NCI-H2029 (cell line): ENCODE results near the gene SMARCB1.
A peak's percentile ranks its signal among the peaks of the same experiment; 100 is the strongest.

ENCODE experiments used
- DNase-seq: peaks from one replicate; lab custom pipeline; 2025; lab: John Stamatoyannopoulos, UW

Gene SMARCB1

GRCh38 chr22:23780146-23780748 lies 6.5 kb upstream of the SMARCB1 start:
- DNase-seq, result no peak

DNA sequence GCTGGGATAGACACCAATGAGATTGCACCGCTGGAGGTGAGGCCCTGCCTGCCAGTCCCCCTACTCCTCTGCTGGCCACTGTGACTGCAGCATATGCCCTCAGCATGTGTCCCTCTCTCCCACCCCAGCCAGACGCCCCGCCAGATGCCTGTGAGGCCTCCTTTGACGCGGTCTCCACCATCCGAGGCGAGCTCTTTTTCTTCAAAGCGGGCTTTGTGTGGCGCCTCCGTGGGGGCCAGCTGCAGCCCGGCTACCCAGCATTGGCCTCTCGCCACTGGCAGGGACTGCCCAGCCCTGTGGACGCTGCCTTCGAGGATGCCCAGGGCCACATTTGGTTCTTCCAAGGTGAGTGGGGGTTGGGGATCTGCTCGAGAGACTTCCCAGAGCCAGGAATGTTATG lies 5.7 kb upstream of the SMARCB1 start:
- no peak for DNase-seq

DNA sequence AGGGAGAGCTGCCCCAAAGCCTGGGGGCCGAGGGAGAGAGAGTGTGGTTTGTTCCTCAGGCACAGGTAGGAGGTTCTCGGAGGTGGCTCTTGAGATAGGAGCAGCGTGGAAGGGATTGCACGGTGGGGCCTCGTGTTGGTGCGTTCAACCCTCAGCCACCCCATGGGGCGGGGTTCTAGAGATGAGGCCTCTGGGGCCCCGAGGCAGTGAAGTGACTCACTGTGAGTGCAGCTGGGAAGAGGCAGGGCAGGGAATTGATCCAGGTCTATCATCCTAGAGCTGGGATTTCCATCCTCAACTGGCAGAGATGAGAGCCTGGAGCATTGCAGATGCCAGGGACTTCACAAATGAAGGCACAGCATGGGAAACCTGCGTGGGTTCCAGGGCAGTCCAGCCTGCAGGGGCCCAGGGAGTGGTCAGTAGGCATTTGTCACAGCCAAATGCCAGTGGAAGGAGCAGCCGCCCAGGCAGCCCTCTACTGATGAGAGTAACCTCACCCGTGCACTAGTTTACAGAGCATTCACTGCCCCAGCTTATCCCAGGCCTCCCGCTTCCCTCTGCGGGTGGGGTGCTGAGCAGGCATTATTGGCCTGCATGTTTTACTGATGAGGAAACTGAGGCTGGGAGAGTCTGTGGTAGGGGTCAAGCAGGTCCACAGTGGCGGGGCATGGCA lies 5.1 kb upstream of the SMARCB1 start:
- no peak for DNase-seq

- no peak for DNase-seq
Measured at GRCh38 chr22:23782252-23782651, 4.5 kb upstream of the SMARCB1 start.

DNA sequence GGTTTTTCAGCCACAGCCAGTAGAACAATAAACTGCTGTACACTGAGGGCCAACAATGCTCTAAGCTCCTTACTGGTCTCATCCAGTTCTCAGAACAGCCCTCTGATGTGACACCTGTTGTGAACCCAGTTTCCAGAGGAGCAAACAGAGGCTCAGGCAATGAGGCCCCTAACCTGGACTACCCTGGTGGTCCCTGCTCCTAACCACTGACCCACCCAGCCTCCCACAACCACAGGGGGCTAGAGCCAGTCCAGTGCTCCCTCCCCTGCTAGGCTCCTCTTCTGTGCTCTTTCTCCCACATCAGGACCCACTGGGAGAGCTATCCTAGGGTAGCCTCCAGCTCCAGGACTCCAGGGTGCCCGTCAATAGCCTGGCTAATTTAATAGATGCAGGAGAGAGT lies 4.1 kb upstream of the SMARCB1 start:
- DNase-seq, result no peak

GRCh38 chr22:23783265-23784150 lies 3.3 kb upstream of the SMARCB1 start:
- no peak for DNase-seq

DNA sequence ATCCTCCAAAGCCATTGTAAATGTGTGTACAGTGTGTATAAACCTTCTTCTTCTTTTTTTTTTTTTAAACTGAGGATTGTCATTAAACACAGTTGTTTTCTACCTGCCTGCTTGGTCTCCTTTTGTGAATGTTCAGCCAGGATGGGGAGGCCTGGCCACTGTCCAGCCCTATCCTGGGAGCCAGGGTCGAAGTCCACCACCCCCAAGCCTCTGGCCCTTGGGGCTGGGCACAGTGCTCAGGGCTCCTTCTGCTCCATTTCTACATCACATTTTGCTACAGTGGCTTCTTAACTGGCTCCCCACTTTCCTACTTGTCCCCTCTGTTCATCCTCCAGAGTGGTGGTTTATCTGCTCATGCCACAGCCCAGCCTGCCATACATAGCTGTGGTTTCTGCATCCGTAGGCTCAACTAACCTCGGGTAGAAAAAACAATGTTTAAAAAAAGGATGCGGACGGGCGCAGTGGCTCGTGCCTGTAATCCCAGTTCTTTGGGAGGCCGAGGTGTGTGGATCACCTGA lies 2.5 kb upstream of the SMARCB1 start:
- no peak for DNase-seq

- peak; percentile 9 for DNase-seq
Measured at GRCh38 chr22:23786261-23786710, 480 bp upstream of the SMARCB1 start.

GRCh38 chr22:23787600-23787896 lies 782 bp downstream of the SMARCB1 start:
- no peak for DNase-seq

DNA sequence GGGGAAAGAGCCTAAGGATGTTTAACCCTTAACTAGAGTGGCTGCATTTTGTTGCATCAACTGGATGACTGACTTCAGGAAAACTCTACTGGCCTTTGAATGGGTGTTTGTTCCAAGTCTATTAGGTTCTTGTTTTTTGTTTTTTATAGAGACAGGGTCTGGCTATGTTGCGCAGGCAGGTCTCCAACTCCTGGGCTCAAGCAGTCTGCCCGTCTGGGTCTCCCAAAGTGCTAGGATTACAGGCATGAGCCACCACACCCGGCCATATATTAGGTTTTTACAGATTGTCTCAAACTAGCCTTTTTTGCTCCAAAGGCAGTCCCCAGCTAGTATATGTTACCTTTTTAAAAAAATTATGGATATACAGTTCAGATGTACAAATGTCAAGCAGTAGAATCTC lies 1.1 kb downstream of the SMARCB1 start:
- DNase-seq, result no peak

DNA sequence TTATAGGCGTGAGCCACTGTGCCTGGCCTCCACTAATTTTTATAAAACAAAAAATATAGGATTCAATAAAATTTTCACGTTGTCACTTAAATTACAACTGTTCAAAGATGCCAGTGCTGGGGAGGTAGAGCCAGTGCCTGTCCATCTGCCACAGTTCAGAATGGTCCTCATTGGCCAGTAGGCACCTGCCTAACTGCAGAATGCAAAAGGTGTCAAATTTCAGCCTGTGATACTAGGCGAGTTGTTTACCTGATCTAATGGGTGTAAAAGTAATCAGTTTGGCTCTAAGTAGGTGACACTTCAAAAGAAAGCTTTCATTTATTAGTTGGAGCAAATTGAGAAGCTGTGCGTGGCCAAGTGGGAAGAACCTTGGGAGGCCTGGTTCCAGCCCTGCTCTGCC lies 2.4 kb downstream of the SMARCB1 start:
- DNase-seq, result peak; percentile 34

DNA sequence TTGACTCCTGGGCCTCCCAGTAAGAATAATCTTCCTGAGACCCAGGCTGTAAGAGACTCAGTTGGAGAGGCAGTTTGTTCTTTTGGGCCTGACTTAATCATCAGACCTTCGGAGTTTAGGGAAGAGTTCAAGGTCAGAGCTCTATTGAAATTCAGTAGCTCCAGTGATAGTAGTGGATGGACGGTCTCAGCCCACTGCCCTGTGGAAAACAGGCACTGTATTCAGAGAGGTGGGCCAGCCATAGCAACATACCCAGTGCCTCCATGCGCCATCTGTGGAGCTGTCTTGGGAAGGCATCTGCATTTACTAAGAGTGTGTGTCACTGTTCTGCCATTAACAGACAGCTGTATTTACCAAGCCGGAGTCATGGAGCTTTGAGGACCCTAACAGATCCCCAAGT lies 2.9 kb downstream of the SMARCB1 start:
- no peak for DNase-seq

DNA sequence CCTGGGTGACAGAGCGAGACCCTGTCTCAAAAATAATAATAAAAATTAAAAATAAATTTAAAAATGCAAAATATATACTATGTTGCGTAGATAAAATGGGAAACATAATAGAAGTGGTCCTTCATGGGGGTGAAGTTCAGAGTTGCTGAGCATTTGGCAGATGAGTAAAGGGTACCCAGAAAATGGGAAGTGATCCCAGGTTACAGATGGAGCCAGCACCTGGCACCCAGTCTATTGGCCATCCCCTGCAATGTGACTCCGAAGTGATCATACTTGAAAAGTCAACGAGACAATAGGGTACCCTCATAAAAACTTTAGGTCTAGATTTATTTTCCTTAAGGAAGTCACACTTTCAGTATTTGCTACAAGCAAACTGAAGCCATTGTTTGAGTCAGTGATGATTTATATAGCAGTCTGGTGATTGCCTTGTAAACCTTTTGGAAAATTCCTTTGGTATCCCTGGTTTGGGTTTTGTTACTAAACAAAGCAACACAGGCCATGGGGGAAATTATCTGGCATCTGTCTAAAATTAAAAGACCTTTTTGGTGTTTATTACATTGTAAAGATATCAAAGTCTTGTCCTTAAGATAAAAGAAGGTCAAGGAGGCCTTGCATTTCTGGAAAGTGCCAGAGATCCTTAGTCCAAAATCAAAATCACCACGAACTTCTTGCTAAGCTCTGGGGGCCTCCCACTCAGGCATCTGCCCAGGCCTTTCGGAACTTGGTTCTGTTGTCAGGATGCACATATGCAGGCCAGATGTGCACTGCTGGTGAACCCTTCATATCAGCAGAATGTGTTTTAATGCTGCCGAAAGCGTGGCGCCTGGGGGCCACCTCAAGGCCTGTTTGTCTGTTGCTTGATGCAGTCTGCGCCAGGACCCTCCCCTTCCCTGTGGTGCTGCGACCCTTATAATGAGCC lies 4.3 kb downstream of the SMARCB1 start:
- no peak for DNase-seq

DNA sequence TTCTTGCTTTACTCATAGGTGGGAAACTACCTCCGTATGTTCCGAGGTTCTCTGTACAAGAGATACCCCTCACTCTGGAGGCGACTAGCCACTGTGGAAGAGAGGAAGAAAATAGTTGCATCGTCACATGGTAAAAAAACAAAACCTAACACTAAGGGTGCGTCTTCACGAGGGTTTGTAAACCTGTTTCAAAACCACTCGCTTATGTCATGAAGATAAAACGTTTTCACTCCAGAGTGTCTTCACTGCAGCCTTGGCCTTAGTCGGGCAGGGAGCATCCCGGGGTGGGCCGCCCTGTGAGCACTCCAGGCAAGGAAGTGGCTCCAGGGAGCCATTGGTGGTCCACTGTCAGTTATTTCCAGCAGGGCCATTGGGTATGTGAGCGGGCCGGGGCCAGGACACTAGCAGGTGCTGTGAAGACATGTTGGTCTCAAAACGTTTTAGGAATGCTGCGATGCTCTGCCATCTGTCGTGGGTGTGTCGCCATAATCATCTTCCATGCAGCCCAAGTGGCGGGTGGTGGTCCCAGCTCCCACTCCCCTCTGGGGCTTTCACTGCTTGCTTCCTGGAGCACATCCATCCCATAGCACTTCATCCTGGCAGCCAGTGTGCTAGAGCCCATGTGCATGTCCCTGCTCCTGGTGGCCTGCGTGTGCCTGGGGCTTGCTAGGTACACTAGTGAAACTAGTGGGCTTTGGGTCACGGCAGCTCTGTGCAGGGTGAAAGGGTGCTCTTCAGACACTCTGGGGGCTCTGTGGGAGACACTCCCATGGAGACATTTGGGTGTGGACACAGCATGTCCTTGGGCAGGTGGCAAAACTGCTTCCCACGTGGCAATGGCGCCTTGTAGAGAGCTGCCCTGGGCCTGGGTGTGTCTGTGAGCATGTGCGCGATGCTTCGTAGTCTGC lies 5.2 kb downstream of the SMARCB1 start:
- no peak for DNase-seq

GRCh38 chr22:23793326-23793725 lies 6.6 kb downstream of the SMARCB1 start:
- no peak for DNase-seq

GRCh38 chr22:23796461-23796860 lies 9.7 kb downstream of the SMARCB1 start:
- DNase-seq, result no peak

GRCh38 chr22:23800297-23801237 lies 13.8 kb downstream of the SMARCB1 start:
- DNase-seq, result no peak

GRCh38 chr22:23801238-23801821 lies 14.6 kb downstream of the SMARCB1 start:
- no peak for DNase-seq

DNA sequence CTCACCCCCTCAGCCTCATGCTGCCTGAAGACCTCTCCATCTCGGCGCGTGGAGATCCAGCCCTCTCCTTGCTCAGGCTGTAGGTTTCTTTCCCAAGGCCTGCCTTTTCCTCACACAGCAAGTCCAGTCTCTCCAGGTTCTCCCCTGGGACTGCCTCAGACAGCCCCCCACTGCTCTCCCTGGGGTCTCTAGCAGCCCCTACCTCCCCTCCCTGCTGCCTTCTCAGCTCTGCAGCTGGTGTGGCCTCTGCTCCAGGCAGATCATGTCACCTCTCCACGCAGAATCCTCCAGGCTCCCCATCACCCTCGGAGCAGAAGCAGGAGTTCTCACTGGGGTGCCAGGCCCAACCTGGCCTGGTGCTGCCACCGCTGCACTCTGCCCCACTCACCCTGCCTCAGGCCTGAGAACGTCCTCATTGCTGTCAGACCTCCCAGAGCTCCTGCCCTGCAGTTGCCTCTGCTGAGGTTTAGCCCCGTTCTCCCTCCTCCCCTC lies 15.2 kb downstream of the SMARCB1 start:
- DNase-seq, result no peak
